Testis (tissue), 2 donors: ENCODE results near the gene STIM1.

ENCODE experiments used
- POLR2A ChIP-seq: fragments of 450-650 bp; IDR thresholded peaks from one replicate; pipeline ENCODE4 v1.6.1; 2017; ENCODE audit warnings: antibody characterized with exemption, mild to moderate bottlenecking, moderate library complexity
- TF ChIP-seq, protein P1 (sequence below), 3 experiments: fragments of 450-650 bp in 2 of 3; fragments of 200-600 bp in 1 of 3; sonication (generic) in 1 of 3; IDR thresholded peaks; one replicate each; pipeline ENCODE4 v1.5.1; 2016 to 2019; ENCODE audit warnings: antibody characterized with exemption in 3 of 3, mild to moderate bottlenecking in 2 of 3, moderate library complexity in 1 of 3

DNA sequence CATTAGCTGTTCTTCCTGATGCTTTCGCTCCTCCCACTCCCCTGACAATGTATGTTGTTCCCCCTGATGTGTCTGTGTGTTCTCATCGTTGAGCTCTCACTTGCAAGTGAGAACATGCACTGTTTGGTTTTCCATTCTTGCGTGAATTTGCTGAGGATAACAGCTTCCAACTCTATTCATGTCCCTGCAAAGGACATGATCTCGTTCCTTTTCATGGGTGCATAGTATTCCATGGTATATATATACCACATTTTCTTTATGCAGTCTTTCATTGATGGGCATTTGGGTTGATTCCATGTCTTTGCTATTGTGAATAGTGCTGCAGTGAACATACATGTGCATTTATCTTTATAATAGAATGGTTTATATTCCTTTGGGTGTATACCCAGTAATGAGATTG is 180.5 kb downstream of the STIM1 start:
- TF ChIP-seq, protein P1, sequence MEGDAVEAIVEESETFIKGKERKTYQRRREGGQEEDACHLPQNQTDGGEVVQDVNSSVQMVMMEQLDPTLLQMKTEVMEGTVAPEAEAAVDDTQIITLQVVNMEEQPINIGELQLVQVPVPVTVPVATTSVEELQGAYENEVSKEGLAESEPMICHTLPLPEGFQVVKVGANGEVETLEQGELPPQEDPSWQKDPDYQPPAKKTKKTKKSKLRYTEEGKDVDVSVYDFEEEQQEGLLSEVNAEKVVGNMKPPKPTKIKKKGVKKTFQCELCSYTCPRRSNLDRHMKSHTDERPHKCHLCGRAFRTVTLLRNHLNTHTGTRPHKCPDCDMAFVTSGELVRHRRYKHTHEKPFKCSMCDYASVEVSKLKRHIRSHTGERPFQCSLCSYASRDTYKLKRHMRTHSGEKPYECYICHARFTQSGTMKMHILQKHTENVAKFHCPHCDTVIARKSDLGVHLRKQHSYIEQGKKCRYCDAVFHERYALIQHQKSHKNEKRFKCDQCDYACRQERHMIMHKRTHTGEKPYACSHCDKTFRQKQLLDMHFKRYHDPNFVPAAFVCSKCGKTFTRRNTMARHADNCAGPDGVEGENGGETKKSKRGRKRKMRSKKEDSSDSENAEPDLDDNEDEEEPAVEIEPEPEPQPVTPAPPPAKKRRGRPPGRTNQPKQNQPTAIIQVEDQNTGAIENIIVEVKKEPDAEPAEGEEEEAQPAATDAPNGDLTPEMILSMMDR (IDR thresholded peaks at IDR 0.05): no peak
- no peak for TF ChIP-seq POLR2A
